NAMALWA (cell line): ENCODE data around the gene ZNF575.
A peak's percentile ranks its signal among the peaks of the same experiment; 100 is the strongest.

Experiments
- DNase-seq: peaks from one replicate; pipeline ENCODE4 v3.0.0-alpha.2; 2015; ENCODE audit warnings: low spot score

ZNF575 gene

GRCh38 chr19:43574424-43575155 is 41.6 kb downstream of the ZNF575 start:
- peak; percentile 32 for DNase-seq

- DNase-seq, result peak; percentile 99
Observed at GRCh38 chr19:43575156-43575950, 42.4 kb downstream of the ZNF575 start, which contains the start of the genes PINLYP and XRCC1. Gene PINLYP, plus strand, starts transcription at chr19:43575801. Its CDS starts 1,391 bp downstream, at chr19:43577192. Gene XRCC1, minus strand, starts transcription at chr19:43575527. Its CDS starts 69 bp downstream, at chr19:43575458.

- DNase-seq, result no peak
Observed at GRCh38 chr19:43575955-43576878, 43.2 kb downstream of the ZNF575 start.

GRCh38 chr19:43578787-43579186 is 45.8 kb downstream of the ZNF575 start:
- no peak for DNase-seq

GRCh38 chr19:43581467-43581866 is 48.5 kb downstream of the ZNF575 start:
- no peak for DNase-seq

- DNase-seq, result no peak
Observed at GRCh38 chr19:43582495-43582894, 49.5 kb downstream of the ZNF575 start.

- no peak for DNase-seq
Observed at GRCh38 chr19:43584484-43584883, 51.5 kb downstream of the ZNF575 start.
